K562 (cell line): ENCODE data around the gene REC8. TPM values are rescaled to one million over a fixed set of nuclear protein-coding genes. Genes with fewer than 3 reads are reported as not detected.

Source experiments
- BMI1 ChIP-seq: fragments of 150-350 bp; IDR thresholded peaks from 2 replicates; pipeline ENCODE4 v1.6.1; 2014; ENCODE audit warnings: low read length
- CAMTA2 ChIP-seq: fragments of 250-450 bp; sonication (Bioruptor Pico); conservative IDR thresholded peaks from 2 replicates; pipeline ENCODE4 v1.5.1; 2022
- CBX2 ChIP-seq: fragments of 200-600 bp; sonication (generic); IDR thresholded peaks from one replicate; pipeline ENCODE4 v1.6.1; 2012; ENCODE audit warnings: mild to moderate bottlenecking, low read length, inconsistent platforms; ENCODE audit not compliant: insufficient read depth, poor library complexity, severe bottlenecking
- FOXJ2 ChIP-seq: fragments of 200-800 bp; sonication (Bioruptor generic); IDR thresholded peaks from 2 replicates; pipeline ENCODE4 v1.6.1; 2016; ENCODE audit warnings: missing genetic modification characterization, missing compliant biosample characterization
- MEF2A ChIP-seq: IDR thresholded peaks from 2 replicates; pipeline ENCODE4 v1.6.1; 2011; ENCODE audit warnings: low read depth, mild to moderate bottlenecking, low read length, moderate library complexity; ENCODE audit not compliant: control insufficient read depth
- NEUROD1 ChIP-seq: fragments of 150-350 bp; IDR thresholded peaks from 2 replicates; pipeline ENCODE4 v1.6.1; 2014; ENCODE audit warnings: borderline replicate concordance, low read length, low read depth; ENCODE audit not compliant: partially characterized antibody
- NR1H2 ChIP-seq: sonication (generic); formaldehyde crosslinking; IDR thresholded peaks from 2 replicates; pipeline ENCODE4 v1.4.0; 2020; ENCODE audit warnings: mild to moderate bottlenecking, missing genetic modification reagents
- RBBP5 ChIP-seq: fragments of 200-600 bp; sonication (generic); IDR thresholded peaks from 2 replicates; pipeline ENCODE4 v1.6.1; 2012; ENCODE audit warnings: borderline replicate concordance, mild to moderate bottlenecking, low read length, control low read depth, inconsistent platforms; ENCODE audit not compliant: insufficient read depth, poor library complexity, severe bottlenecking
- RNF2 ChIP-seq: sonication (generic); IDR thresholded peaks from 2 replicates; pipeline ENCODE4 v1.6.1; 2016
- RREB1 ChIP-seq: fragments of 250-450 bp; sonication (Bioruptor Pico); IDR thresholded peaks from 2 replicates; pipeline ENCODE4 v1.4.0; 2020
- SMAD3 ChIP-seq: fragments of 450-650 bp; formaldehyde crosslinking; conservative IDR thresholded peaks from 2 replicates; pipeline ENCODE4 v1.4.0; 2020; ENCODE audit warnings: mild to moderate bottlenecking
- TFAM ChIP-seq: fragments of 250-450 bp; sonication (Bioruptor Pico); conservative IDR thresholded peaks from 2 replicates; pipeline ENCODE4 v1.5.0; 2021; ENCODE audit warnings: mild to moderate bottlenecking, moderate library complexity
- ZBTB8A ChIP-seq: fragments of 450-650 bp; IDR thresholded peaks from 2 replicates; pipeline ENCODE4 v1.6.1; 2018; ENCODE audit warnings: mild to moderate bottlenecking, moderate library complexity; ENCODE audit not compliant: partially characterized antibody
- ZNF121 ChIP-seq: sonication (generic); formaldehyde crosslinking; conservative IDR thresholded peaks from 2 replicates; pipeline ENCODE4 v1.8.0; 2022; ENCODE audit warnings: missing genetic modification reagents
- ZNF140 ChIP-seq: fragments of 250-450 bp; sonication (Bioruptor Pico); IDR thresholded peaks from 2 replicates; pipeline ENCODE4 v1.8.0; 2021; ENCODE audit warnings: moderate library complexity, mild to moderate bottlenecking, inconsistent platforms
- ZNF263 ChIP-seq: sonication (generic); formaldehyde crosslinking; IDR thresholded peaks from 2 replicates; pipeline ENCODE4 v1.8.0; 2022; ENCODE audit warnings: mild to moderate bottlenecking, missing genetic modification reagents, borderline replicate concordance
- ZNF551 ChIP-seq: fragments of 250-450 bp; sonication (Bioruptor Pico); IDR thresholded peaks from 2 replicates; pipeline ENCODE4 v1.5.0; 2021; ENCODE audit warnings: mild to moderate bottlenecking, moderate library complexity
- ZNF584 ChIP-seq: fragments of 200-800 bp; sonication (Bioruptor generic); IDR thresholded peaks from 2 replicates; pipeline ENCODE4 v1.6.1; 2016; ENCODE audit warnings: low read depth, mild to moderate bottlenecking, missing genetic modification characterization, missing compliant biosample characterization
- polyA plus RNA-seq, 8 experiments: library from polyadenylated mRNA; depleted of rRNA in 4 of 8; stranded (reverse) in 5 of 8; unstranded in 3 of 8; fragments of >200 nt; fragmentation: Nextera tagmentation in 2 of 8; fragmentation: Illumina TruSeq in 1 of 8; extraction: Ambion mirVana in 2 of 8; extraction: Trizol in 1 of 8; gene quantifications; 2 replicates each; pipeline versions ENCODE4 v1.2.1 to v1.2.3, GENCODE V29; 2011 to 2014; ENCODE audit warnings: inconsistent platforms in 1 of 8, missing spikeins in 1 of 8
- total RNA-seq, 7 experiments: library from RNA; depleted of rRNA in 6 of 7; stranded (reverse); fragments of >200 nt in 6 of 7; fragmentation: Illumina TruSeq in 2 of 7; extraction: Trizol in 2 of 7; gene quantifications; 2 replicates each; pipeline versions ENCODE4 v1.2.1 to v1.2.3, GENCODE V29; 2011 to 2021; ENCODE audit warnings: low replicate concordance in 1 of 7
- TF ChIP-seq, protein P1 (sequence below): fragments of 450-650 bp; IDR thresholded peaks from 2 replicates; pipeline ENCODE4 v1.6.1; 2017; ENCODE audit warnings: mild to moderate bottlenecking, moderate library complexity
- TF ChIP-seq, protein P2 (sequence below): fragments of 250-450 bp; sonication (Bioruptor Pico); IDR thresholded peaks from 2 replicates; pipeline ENCODE4 v1.4.0; 2020; ENCODE audit warnings: borderline replicate concordance

The REC8 gene
- total and polyA plus RNA-seq, 9 of the 15 experiments (the other 6 are each of a cell fraction or from before 2014, with no cell fraction given): 0.11 to 2.5 (median 0.85) TPM

- TF ChIP-seq CBX2 (no peak), BMI1 (no peak), RREB1 (CRISPR knock-in tag) (no peak), ZBTB8A (no peak), ZNF121 (CRISPR knock-in tag) (no peak), RBBP5 (peak; percentile 56), ZNF263 (CRISPR knock-in tag) (no peak), NEUROD1 (peak; percentile 75), NR1H2 (CRISPR knock-in tag) (no peak), ZNF551 (CRISPR knock-in tag) (no peak), MEF2A (no peak), CAMTA2 (CRISPR knock-in tag) (no peak), ZNF140 (CRISPR knock-in tag) (no peak), FOXJ2 (tag) (peak; percentile 47; the same call in 1 of the 2 replicates), ZNF584 (CRISPR knock-in tag) (no peak), TFAM (CRISPR knock-in tag) (no peak), SMAD3 (no peak), RNF2 (0 out of 2 replicates have a peak, but pooled peaks have one; percentile 7)
- TF ChIP-seq, protein P1, sequence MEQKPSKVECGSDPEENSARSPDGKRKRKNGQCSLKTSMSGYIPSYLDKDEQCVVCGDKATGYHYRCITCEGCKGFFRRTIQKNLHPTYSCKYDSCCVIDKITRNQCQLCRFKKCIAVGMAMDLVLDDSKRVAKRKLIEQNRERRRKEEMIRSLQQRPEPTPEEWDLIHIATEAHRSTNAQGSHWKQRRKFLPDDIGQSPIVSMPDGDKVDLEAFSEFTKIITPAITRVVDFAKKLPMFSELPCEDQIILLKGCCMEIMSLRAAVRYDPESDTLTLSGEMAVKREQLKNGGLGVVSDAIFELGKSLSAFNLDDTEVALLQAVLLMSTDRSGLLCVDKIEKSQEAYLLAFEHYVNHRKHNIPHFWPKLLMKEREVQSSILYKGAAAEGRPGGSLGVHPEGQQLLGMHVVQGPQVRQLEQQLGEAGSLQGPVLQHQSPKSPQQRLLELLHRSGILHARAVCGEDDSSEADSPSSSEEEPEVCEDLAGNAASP: no peak
- TF ChIP-seq, protein P2, sequence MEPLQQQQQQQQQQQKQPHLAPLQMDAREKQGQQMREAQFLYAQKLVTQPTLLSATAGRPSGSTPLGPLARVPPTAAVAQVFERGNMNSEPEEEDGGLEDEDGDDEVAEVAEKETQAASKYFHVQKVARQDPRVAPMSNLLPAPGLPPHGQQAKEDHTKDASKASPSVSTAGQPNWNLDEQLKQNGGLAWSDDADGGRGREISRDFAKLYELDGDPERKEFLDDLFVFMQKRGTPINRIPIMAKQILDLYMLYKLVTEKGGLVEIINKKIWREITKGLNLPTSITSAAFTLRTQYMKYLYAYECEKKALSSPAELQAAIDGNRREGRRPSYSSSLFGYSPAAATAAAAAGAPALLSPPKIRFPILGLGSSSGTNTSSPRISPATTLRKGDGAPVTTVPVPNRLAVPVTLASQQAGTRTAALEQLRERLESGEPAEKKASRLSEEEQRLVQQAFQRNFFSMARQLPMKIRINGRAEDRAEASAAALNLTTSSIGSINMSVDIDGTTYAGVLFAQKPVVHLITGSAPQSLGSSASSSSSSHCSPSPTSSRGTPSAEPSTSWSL (CRISPR knock-in tag): no peak
These were observed 30.6 kb upstream of the REC8 start, which contains the start of gene EMC9 (continued) for GRCh38 chr14:24141097-24141880.
